Skeletal muscle tissue (tissue), 4 donors: ENCODE data around the gene MPRIP. TPM values are rescaled to one million over a fixed set of nuclear protein-coding genes. Genes with fewer than 3 reads are reported as not detected.

Experiments
- H3K27ac ChIP-seq: one replicate; pipeline ENCODE4 v1.7.0; 2013; ENCODE audit warnings: mild to moderate bottlenecking, low read depth, low read length, inconsistent platforms
- H3K27me3 ChIP-seq, 3 donors: one replicate each; pipeline ENCODE4 v1.7.0; 2013; ENCODE audit warnings: low read length in 3 of 3; ENCODE audit not compliant: control insufficient read depth in 3 of 3, insufficient read depth in 3 of 3
- H3K36me3 ChIP-seq, 3 donors: one replicate each; pipeline ENCODE4 v1.7.0; 2013; ENCODE audit warnings: low read length in 3 of 3; ENCODE audit not compliant: control insufficient read depth in 3 of 3, insufficient read depth in 3 of 3
- H3K4me1 ChIP-seq, 3 donors: one replicate each; pipeline ENCODE4 v1.7.0; 2013; ENCODE audit warnings: low read length in 3 of 3, mild to moderate bottlenecking in 3 of 3; ENCODE audit not compliant: control insufficient read depth in 3 of 3, insufficient read depth in 3 of 3
- H3K4me3 ChIP-seq, 3 donors: one replicate each; pipeline ENCODE4 v1.7.0; 2013; ENCODE audit warnings: low read length in 3 of 3
- H3K9ac ChIP-seq, 3 donors: one replicate each; pipeline ENCODE4 v1.7.0; 2013; ENCODE audit warnings: low read length in 3 of 3, mild to moderate bottlenecking in 3 of 3, moderate library complexity in 2 of 3, low read depth in 1 of 3
- H3K9me3 ChIP-seq, 3 donors: one replicate each; pipeline ENCODE4 v1.7.0; 2013; ENCODE audit warnings: low read length in 3 of 3; ENCODE audit not compliant: control insufficient read depth in 3 of 3
- total RNA-seq: library from RNA; depleted of rRNA; stranded (reverse); fragments of >200 nt; gene quantifications from one replicate; pipeline ENCODE4 v1.2.3, GENCODE V29; 2014
- donor health status: Osteomylitis.

MPRIP gene
- total RNA-seq, 1 donor from 2014 or later: 79.3 TPM

GRCh38 chr17:17057057-17057551, 14.8 kb downstream of the MPRIP start:
- Histone ChIP-seq H3K27me3 (no peaks in the 10 kb centered on the region), H3K4me3 (peak overlapping the region in 1 of 3 donors; percentile 2), H3K9ac (peak overlapping the region; percentile 9 to 57 (median 30)), H3K9me3 (no peaks in the 10 kb centered on the region), H3K27ac (peak overlapping the region; percentile 93), H3K4me1 (peaks cover 91 to 96% (median 94%) of the 10 kb centered on the region in 3 donors), H3K36me3 (peaks cover 0 to 14% (median 7%) of the 10 kb centered on the region in 3 donors)

- H3K27ac ChIP-seq: peak overlapping the region; percentile 33
- peaks cover 91 to 96% (median 94%) of the 10 kb centered on the region in 3 donors for H3K4me1 ChIP-seq
- no peaks in the 10 kb centered on the region for H3K9me3 ChIP-seq
- H3K36me3 ChIP-seq: peaks cover 0 to 17% (median 9%) of the 10 kb centered on the region in 3 donors
- H3K27me3 ChIP-seq: no peaks in the 10 kb centered on the region
- H3K4me3 ChIP-seq: no peak overlapping the region
- peak overlapping the region in 2 of 3 donors; percentile 16 to 60 for H3K9ac ChIP-seq
Measured at GRCh38 chr17:17058304-17058703, 16.0 kb downstream of the MPRIP start.

DNA sequence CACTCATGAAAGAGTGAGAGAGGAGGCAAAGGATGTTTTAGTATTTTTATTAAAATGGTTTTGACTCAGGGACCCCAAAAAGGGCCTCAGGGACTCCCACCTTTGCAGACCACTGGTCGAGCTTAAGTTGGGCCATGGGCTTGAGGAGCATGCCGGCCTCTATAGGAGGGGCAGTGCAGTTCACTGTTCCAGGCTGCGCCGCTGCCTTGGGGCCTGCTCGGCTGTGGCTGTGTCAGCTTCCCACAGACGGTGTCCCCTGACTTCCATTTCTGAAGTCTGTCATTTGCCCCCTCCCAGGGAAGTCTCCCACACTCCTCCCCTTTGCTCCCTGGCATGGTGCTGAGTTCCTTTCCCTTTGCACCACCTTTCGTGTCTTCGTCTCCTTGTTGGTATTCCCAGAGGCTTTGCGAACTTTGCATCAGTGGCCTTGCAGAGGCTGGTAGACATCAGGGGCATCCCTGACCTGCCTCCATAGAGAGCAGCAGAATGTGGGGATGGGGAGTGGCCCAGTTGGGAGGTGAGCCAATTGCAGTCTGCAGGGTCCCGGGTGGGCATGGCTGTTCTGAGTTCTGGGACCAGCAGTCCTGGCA, 17.1 kb downstream of the MPRIP start:
- no peaks in the 10 kb centered on the region for H3K27me3 ChIP-seq
- H3K27ac ChIP-seq: no peak overlapping the region
- peaks cover 89 to 97% (median 95%) of the 10 kb centered on the region in 3 donors for H3K4me1 ChIP-seq
- no peak overlapping the region for H3K4me3 ChIP-seq
- H3K9me3 ChIP-seq: no peaks in the 10 kb centered on the region
- H3K9ac ChIP-seq: peak overlapping the region in 1 of 3 donors; percentile 2
- H3K36me3 ChIP-seq: peaks cover 0 to 17% (median 9%) of the 10 kb centered on the region in 3 donors

DNA sequence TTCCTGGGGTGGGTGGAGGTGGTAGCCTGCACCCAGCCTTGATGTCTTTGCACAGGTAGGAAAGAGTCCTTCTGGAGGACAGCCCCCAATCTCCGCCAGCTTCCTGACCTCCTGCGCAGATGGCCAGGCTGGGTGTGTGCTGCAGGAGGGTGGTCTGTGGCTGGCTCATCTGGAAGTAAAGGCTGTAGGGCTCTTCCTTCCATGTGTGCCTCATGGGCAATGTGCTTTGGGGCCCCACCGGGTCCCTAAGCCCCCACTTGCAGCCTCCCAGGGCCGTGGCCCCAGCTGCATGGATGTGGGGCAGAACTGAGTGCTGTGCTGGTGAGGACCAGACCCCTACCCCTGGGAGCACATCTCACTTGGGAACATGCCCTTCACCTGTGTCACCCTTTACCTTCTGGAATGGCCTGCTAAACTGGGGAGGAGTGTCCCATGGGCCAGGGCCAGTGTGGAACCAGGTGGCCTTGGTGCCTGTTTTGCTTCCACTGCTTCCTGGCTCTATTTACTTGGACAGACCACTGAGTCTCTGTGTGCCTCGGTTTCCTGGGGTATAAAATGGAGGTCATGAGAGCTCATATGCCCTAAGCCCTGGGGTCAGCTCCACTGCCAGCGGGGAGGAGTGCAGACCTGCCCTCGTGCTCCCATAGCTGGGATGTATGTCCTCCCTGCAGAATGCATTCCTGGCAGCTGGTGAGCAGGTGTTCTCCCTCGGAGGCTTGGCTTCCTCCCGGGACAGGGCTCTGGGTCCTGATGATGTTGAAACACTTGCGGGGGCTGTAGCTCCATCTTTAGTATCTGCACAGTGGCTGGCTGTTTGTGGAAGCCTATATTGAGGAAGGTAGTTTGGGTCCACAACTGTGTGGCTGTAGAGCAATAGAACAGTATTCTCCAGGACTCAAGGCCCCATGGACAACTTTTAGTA, 18.0 kb downstream of the MPRIP start:
- Histone ChIP-seq H3K27ac (no peak overlapping the region), H3K4me1 (peaks cover 84 to 95% (median 90%) of the 10 kb centered on the region in 3 donors)

GRCh38 chr17:17060930-17061329, 18.7 kb downstream of the MPRIP start:
- H3K4me1 ChIP-seq: peaks cover 77 to 88% (median 83%) of the 10 kb centered on the region in 3 donors
- no peaks in the 10 kb centered on the region for H3K9me3 ChIP-seq
- no peak overlapping the region for H3K4me3 ChIP-seq
- H3K27ac ChIP-seq: no peak overlapping the region
- H3K9ac ChIP-seq: peak overlapping the region in 1 of 3 donors; percentile 54
- H3K27me3 ChIP-seq: no peaks in the 10 kb centered on the region
- H3K36me3 ChIP-seq: peaks cover 0 to 17% (median 9%) of the 10 kb centered on the region in 3 donors

More for the DNA sequence above, 18.0 kb downstream of the MPRIP start:
- Histone ChIP-seq H3K36me3 (peaks cover 0 to 17% (median 9%) of the 10 kb centered on the region in 3 donors), H3K9me3 (no peaks in the 10 kb centered on the region), H3K9ac (no peak overlapping the region), H3K4me3 (no peak overlapping the region), H3K27me3 (no peaks in the 10 kb centered on the region)

- Histone ChIP-seq H3K36me3 (peaks cover 0 to 17% (median 9%) of the 10 kb centered on the region in 3 donors), H3K4me1 (peaks cover 72 to 82% (median 77%) of the 10 kb centered on the region in 3 donors), H3K4me3 (no peak overlapping the region), H3K27ac (no peak overlapping the region), H3K9ac (peak overlapping the region in 1 of 3 donors; percentile 54), H3K27me3 (no peaks in the 10 kb centered on the region), H3K9me3 (no peaks in the 10 kb centered on the region)
Measured at GRCh38 chr17:17061516-17061915, 19.3 kb downstream of the MPRIP start.

- Histone ChIP-seq H3K27ac (no peak overlapping the region), H3K36me3 (peaks cover 0 to 16% (median 9%) of the 10 kb centered on the region in 3 donors), H3K27me3 (no peaks in the 10 kb centered on the region), H3K4me3 (no peak overlapping the region), H3K9ac (no peak overlapping the region), H3K9me3 (no peaks in the 10 kb centered on the region), H3K4me1 (peaks cover 63 to 74% (median 69%) of the 10 kb centered on the region in 3 donors)
Measured at GRCh38 chr17:17062356-17062755, 20.1 kb downstream of the MPRIP start.

GRCh38 chr17:17062866-17063265, 20.6 kb downstream of the MPRIP start:
- H3K36me3 ChIP-seq: peaks cover 0 to 13% (median 6%) of the 10 kb centered on the region in 3 donors
- no peaks in the 10 kb centered on the region for H3K9me3 ChIP-seq
- no peak overlapping the region for H3K27ac ChIP-seq
- no peaks in the 10 kb centered on the region for H3K27me3 ChIP-seq
- peaks cover 59 to 71% (median 65%) of the 10 kb centered on the region in 3 donors for H3K4me1 ChIP-seq
- no peak overlapping the region for H3K4me3 ChIP-seq
- peak overlapping the region in 1 of 3 donors; percentile 25 for H3K9ac ChIP-seq

GRCh38 chr17:17063546-17064122, 21.4 kb downstream of the MPRIP start:
- Histone ChIP-seq H3K27ac (peak overlapping the region; percentile 28), H3K9me3 (no peaks in the 10 kb centered on the region), H3K27me3 (no peaks in the 10 kb centered on the region), H3K36me3 (peaks cover 0 to 7% (median 4%) of the 10 kb centered on the region in 3 donors), H3K4me1 (peaks cover 52 to 63% (median 57%) of the 10 kb centered on the region in 3 donors), H3K4me3 (peak overlapping the region in 2 of 3 donors; percentile 3 to 41), H3K9ac (no peak overlapping the region)
